ENCODE results near the gene SGK2.
"Not testable (repeated sequence)": the region's sequence is repeated elsewhere in the genome, so short reads cannot be mapped to it uniquely, and the experiment has no call there.

SGK2 gene

GRCh38 chr20:43564993-43565757, 6.3 kb downstream of the SGK2 start:
- no peak for DNase-seq

- no peak for DNase-seq
Measured at GRCh38 chr20:43565758-43566104, 6.9 kb downstream of the SGK2 start.

- DNase-seq = no peak
Measured at GRCh38 chr20:43567477-43567876, 8.7 kb downstream of the SGK2 start.

GRCh38 chr20:43568706-43569105, 9.9 kb downstream of the SGK2 start:
- DNase-seq = no peak

- DNase-seq = no peak
Measured at GRCh38 chr20:43569282-43569681, 10.5 kb downstream of the SGK2 start.

- no peak for DNase-seq
Measured at GRCh38 chr20:43570496-43570895, 11.7 kb downstream of the SGK2 start.

GRCh38 chr20:43571310-43571709, 12.5 kb downstream of the SGK2 start:
- no peak for DNase-seq

- DNase-seq = no peak
Measured at GRCh38 chr20:43571771-43572170, 12.9 kb downstream of the SGK2 start.

- DNase-seq = no peak
Measured at GRCh38 chr20:43572891-43573290, 14.1 kb downstream of the SGK2 start.

GRCh38 chr20:43576108-43576507, 17.3 kb downstream of the SGK2 start:
- no peak for DNase-seq

GRCh38 chr20:43579861-43580793, 21.3 kb downstream of the SGK2 start:
- DNase-seq = no peak

- DNase-seq = no peak
Measured at GRCh38 chr20:43583133-43583864, 24.5 kb downstream of the SGK2 start.

GRCh38 chr20:43583982-43584432, 25.2 kb downstream of the SGK2 start:
- DNase-seq = peak; percentile 15

- DNase-seq = no peak
Measured at GRCh38 chr20:43584448-43585136, 25.8 kb downstream of the SGK2 start.

GRCh38 chr20:43586641-43587040, 27.8 kb downstream of the SGK2 start:
- no peak for DNase-seq

- not testable (repeated sequence) for DNase-seq
Measured at GRCh38 chr20:43588526-43588925, 29.7 kb downstream of the SGK2 start.

- no peak for DNase-seq
Measured at GRCh38 chr20:43590036-43590391, 31.2 kb downstream of the SGK2 start.

GRCh38 chr20:43590392-43591303, 31.8 kb downstream of the SGK2 start, which contains the start of gene IFT52:
IFT52 (plus strand) TSS chr20:43590937; CDS start chr20:43594699, 3,762 bp downstream.
- DNase-seq = peak; percentile 97

GRCh38 chr20:43601960-43602359, 43.1 kb downstream of the SGK2 start:
- not testable (repeated sequence) for DNase-seq

GRCh38 chr20:43603124-43603523, 44.3 kb downstream of the SGK2 start:
- DNase-seq = no peak

GRCh38 chr20:43605715-43606114, 46.9 kb downstream of the SGK2 start:
- no peak for DNase-seq

All from NCI-H2171 treated with DMSO at 0.1 percent for 48 hours (cell line).